Measurements from ENCODE around the gene DDX27.
"Not testable (repeated sequence)": the region's sequence is repeated elsewhere in the genome, so short reads cannot be mapped to it uniquely, and the experiment has no call there.

Gene DDX27

GRCh38 chr20:49203746-49204145 is 15.5 kb upstream of the DDX27 start:
- DNase-seq = no peak

GRCh38 chr20:49207076-49207475 is 12.1 kb upstream of the DDX27 start:
- DNase-seq = no peak

GRCh38 chr20:49210101-49210756 is 9.0 kb upstream of the DDX27 start:
- no peak for DNase-seq

GRCh38 chr20:49210757-49211110 is 8.5 kb upstream of the DDX27 start:
- no peak for DNase-seq

- DNase-seq = no peak
These were observed 4.6 kb upstream of the DDX27 start for GRCh38 chr20:49214571-49214970.

GRCh38 chr20:49215232-49215631 is 4.0 kb upstream of the DDX27 start:
- DNase-seq = no peak

- DNase-seq = peak; percentile 96
These were observed 2.1 kb upstream of the DDX27 start for GRCh38 chr20:49216991-49217578.

GRCh38 chr20:49218739-49219090 is 501 bp upstream of the DDX27 start:
- not testable (repeated sequence) for DNase-seq

- DNase-seq = no peak
These were observed 962 bp downstream of the DDX27 start for GRCh38 chr20:49219924-49220831.

- DNase-seq = no peak
These were observed 6.7 kb downstream of the DDX27 start for GRCh38 chr20:49225896-49226295.

GRCh38 chr20:49228676-49229075 is 9.5 kb downstream of the DDX27 start:
- DNase-seq = no peak

GRCh38 chr20:49229381-49229780 is 10.2 kb downstream of the DDX27 start:
- no peak for DNase-seq

GRCh38 chr20:49230021-49230420 is 10.8 kb downstream of the DDX27 start:
- no peak for DNase-seq

- no peak for DNase-seq
These were observed 11.4 kb downstream of the DDX27 start for GRCh38 chr20:49230561-49231133.

- DNase-seq = no peak
These were observed 12.3 kb downstream of the DDX27 start for GRCh38 chr20:49231471-49231870.

GRCh38 chr20:49233226-49233625 is 14.0 kb downstream of the DDX27 start:
- no peak for DNase-seq

- no peak for DNase-seq
These were observed 15.6 kb downstream of the DDX27 start for GRCh38 chr20:49234831-49235230.

GRCh38 chr20:49236301-49236700 is 17.1 kb downstream of the DDX27 start:
- DNase-seq = no peak

- no peak for DNase-seq
These were observed 18.3 kb downstream of the DDX27 start for GRCh38 chr20:49237531-49237930.

GRCh38 chr20:49245921-49246740 is 26.9 kb downstream of the DDX27 start:
- DNase-seq = no peak

- no peak for DNase-seq
These were observed 28.0 kb downstream of the DDX27 start for GRCh38 chr20:49247169-49247723.

GRCh38 chr20:49247792-49248191 is 28.6 kb downstream of the DDX27 start:
- no peak for DNase-seq

- no peak for DNase-seq
These were observed 29.1 kb downstream of the DDX27 start for GRCh38 chr20:49248301-49248700.
